AG04450 (cell line): ENCODE measurements around the gene UBE2C. TPM values are rescaled to one million over a fixed set of nuclear protein-coding genes. Genes with fewer than 3 reads are reported as not detected.

Experiments
- CTCF ChIA-PET: fragments of 300-600, 350-600 bp; formaldehyde crosslinking; extraction: SDS; loops from one replicate; lab custom pipeline; 2022; ENCODE audit warnings: antibody characterized with exemption, inconsistent platforms; lab: Charles Lee
- POLR2A ChIA-PET: fragments of 350-600 bp; formaldehyde crosslinking; extraction: SDS; loops from one replicate; lab custom pipeline; 2021; ENCODE audit warnings: antibody characterized with exemption, inconsistent platforms; lab: Yijun Ruan, JAX
- DNase-seq: peaks from one replicate; pipeline ENCODE4 v3.0.0-alpha.2; 2011; ENCODE audit warnings: low read depth, low spot score
- H3K27ac ChIP-seq: one replicate; pipeline ENCODE4 v1.5.1; 2012; ENCODE audit warnings: low read depth, low read length, control low read depth
- H3K27me3 ChIP-seq: one replicate; pipeline ENCODE4 v1.6.0; 2012; ENCODE audit warnings: low read length; ENCODE audit not compliant: control insufficient read depth, insufficient read depth
- H3K4me3 ChIP-seq: 2 replicates; pipeline ENCODE4 v1.5.1; 2011; ENCODE audit warnings: mild to moderate bottlenecking, low read depth, low read length, control low read depth
- H3K9me3 ChIP-seq: 2 replicates; pipeline ENCODE4 v1.5.1; 2012; ENCODE audit warnings: low read length; ENCODE audit not compliant: control insufficient read depth, insufficient read depth
- polyA plus RNA-seq: library from polyadenylated mRNA; depleted of rRNA; stranded (reverse); fragments of >200 nt; gene quantifications from 2 replicates; pipeline ENCODE4 v1.2.3, GENCODE V29; 2011
- TF ChIP-seq, protein P1 (sequence below): IDR thresholded peaks from 2 replicates; pipeline ENCODE4 v1.5.1; 2011; ENCODE audit warnings: low read depth, low read length, control low read depth, inconsistent platforms

UBE2C gene
- polyA plus RNA-seq, 1 experiment: 27.8 TPM

DNA sequence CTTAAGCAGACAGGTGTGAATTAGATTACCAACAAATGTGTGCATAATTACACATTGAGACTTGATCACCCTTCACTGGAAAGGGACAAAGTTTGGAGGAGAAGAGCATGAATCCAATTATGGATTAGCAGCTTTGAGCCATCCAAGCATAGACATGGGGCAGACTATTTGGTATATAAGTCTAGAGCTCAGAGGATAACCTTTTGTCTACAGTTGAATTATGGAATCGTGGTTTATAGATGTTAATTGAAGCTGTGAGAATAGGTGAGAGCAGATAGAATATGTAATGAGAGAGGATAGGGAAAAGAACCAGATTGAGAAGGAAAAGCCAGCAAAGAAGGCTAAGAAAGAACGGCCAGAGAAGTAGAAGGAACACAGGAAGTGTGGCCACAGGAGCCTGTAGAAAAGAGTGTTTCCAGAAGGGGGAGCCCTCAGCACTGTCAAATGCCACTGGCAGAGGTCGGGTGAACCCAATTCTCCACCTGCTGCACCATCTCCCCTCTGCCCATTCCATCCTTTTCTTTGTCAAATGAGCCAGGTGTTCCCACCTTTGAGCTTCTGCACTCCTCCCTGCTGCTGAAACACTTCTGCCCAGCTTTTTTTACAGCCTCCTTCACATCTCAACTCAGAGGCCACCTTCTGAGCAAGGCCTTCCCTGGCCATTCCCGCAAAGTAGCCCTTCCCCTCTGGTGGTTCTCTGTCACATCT is 13.4 kb upstream of the UBE2C start:
- TF ChIP-seq, protein P1, sequence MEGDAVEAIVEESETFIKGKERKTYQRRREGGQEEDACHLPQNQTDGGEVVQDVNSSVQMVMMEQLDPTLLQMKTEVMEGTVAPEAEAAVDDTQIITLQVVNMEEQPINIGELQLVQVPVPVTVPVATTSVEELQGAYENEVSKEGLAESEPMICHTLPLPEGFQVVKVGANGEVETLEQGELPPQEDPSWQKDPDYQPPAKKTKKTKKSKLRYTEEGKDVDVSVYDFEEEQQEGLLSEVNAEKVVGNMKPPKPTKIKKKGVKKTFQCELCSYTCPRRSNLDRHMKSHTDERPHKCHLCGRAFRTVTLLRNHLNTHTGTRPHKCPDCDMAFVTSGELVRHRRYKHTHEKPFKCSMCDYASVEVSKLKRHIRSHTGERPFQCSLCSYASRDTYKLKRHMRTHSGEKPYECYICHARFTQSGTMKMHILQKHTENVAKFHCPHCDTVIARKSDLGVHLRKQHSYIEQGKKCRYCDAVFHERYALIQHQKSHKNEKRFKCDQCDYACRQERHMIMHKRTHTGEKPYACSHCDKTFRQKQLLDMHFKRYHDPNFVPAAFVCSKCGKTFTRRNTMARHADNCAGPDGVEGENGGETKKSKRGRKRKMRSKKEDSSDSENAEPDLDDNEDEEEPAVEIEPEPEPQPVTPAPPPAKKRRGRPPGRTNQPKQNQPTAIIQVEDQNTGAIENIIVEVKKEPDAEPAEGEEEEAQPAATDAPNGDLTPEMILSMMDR: peak; percentile 79
- Histone ChIP-seq H3K4me3 (no peak overlapping the region), H3K9me3 (no peaks in the 10 kb centered on the region), H3K27me3 (no peaks in the 10 kb centered on the region), H3K27ac (no peak overlapping the region)
- DNase-seq: no peak
- ChIA-PET POLR2A (interaction anchor here (0.6 kb wide), 1 partner anchor 136 kb away, joined by 4 read pairs; no protein-coding TSS in a partner anchor), CTCF (interaction anchor here (0.5 to 3.2 kb wide), 40 partner anchors 9 to 550 kb away, joined by 3 to 25 read pairs (median 4); partner anchors contain the start of genes SNX21, SYS1 and ZSWIM1)

DNA sequence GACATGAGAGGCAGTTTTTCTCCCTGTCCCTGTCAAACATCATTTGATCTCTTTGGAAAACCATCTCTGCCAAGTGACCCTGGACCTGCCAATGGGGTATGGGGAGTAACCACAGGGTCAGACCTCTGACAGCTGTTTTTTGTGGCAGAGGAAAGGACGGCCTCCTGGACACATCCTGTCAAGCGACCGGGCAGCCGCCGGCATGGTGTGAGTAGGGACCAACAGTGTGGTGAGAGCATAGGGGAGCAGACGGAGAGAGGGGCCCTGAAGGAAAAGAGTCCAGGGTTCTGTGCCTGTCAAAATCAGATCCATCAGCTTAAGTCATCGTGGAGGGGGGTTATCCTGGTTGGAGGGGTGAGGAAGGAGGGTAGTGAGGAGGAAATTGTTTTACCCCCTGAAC is 10.6 kb upstream of the UBE2C start:
- Histone ChIP-seq H3K9me3 (no peaks in the 10 kb centered on the region), H3K27me3 (no peaks in the 10 kb centered on the region), H3K4me3 (no peak overlapping the region), H3K27ac (no peak overlapping the region)
- CTCF ChIA-PET: no interaction called here
- POLR2A ChIA-PET: interaction anchor here (0.7 kb wide), 1 partner anchor 11 kb away, joined by 4 read pairs; the partner anchor contains the start of gene WFDC3
- TF ChIP-seq, protein P1: no peak
- no peak for DNase-seq

DNA sequence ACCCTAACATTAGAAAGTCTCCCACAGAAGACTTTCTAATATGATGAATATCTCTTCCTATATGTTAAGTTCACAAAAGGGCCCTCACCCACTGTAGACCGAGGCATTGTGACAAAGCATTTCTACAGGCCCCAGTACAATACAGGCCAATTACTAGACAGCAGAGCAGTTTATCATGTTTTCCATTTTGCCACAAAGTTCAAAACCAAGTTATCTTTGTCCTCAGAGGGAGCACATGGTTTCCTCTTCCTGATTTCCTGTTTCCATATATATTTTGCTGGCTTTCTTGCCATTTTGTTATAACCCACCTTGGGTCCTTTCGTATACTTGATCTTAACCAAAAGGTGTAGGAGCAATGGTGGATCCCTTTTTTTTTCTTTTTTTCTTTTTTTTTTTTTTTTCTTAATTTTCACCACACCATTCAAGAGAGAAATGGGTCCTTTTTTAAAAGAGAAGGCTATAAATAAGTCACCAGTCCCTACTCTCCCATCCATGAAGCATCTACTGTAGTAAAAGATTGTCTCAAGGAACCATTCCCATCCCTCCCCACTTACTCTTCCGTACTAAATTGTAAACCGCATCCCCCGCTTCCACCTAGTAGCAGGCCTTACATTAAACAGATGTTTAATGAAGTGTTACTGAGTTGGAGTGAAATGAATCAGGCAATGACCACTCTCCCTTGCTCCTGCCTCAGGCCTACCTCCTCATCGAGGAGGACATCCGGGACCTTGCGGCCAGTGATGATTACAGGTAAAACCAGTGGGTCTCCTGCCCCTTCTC is 2.1 kb upstream of the UBE2C start:
- Histone ChIP-seq H3K27me3 (no peaks in the 10 kb centered on the region), H3K4me3 (no peak overlapping the region), H3K9me3 (no peaks in the 10 kb centered on the region; the same call in 1 of the 2 replicates), H3K27ac (no peak overlapping the region)
- POLR2A ChIA-PET: no interaction called here
- CTCF ChIA-PET: interaction anchor here (3.1 kb wide), 1 partner anchor 11 kb away, joined by 19 read pairs; no protein-coding TSS in a partner anchor
- no peak for DNase-seq
- TF ChIP-seq, protein P1: no peak

DNA sequence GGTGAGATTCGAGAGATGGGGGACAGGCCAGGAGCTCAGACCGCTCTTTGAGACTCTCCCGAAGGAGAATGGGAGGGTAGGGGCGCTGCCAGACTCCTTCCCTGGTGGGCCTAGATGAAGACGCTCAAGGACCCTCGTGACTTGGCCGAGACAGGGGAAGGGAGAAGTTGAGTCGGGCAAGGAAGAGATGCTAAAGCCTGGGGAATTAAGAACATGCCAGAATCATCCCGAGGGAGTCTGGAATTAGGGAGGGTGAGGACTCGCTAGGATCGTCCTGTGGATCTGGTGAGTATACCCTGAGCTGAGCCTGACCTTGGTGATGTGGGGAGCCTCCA is 529 bp downstream of the UBE2C start:
- TF ChIP-seq, protein P1: no peak
- Histone ChIP-seq H3K27me3 (no peaks in the 10 kb centered on the region), H3K27ac (no peak overlapping the region), H3K4me3 (peak overlapping the region; percentile 73), H3K9me3 (no peaks in the 10 kb centered on the region; the same call in 1 of the 2 replicates)
- DNase-seq: no peak
- POLR2A ChIA-PET: interaction anchor here (0.9 to 2.0 kb wide), 3 partner anchors 21 to 71 kb away, joined by 3 to 5 read pairs (median 5); partner anchors contain the start of genes SNX21 and ZSWIM1
- CTCF ChIA-PET: interaction anchor here (0.6 to 2.4 kb wide), 3 partner anchors 14 to 158 kb away, joined by 5 to 16 read pairs (median 6); no protein-coding TSS in a partner anchor
